Mucosa of descending colon (tissue), 3 donors: ENCODE results near the gene FBXL12. TPM values are rescaled to one million over a fixed set of nuclear protein-coding genes. Genes with fewer than 3 reads are reported as not detected.
"Not testable (repeated sequence)": the region's sequence is repeated elsewhere in the genome, so short reads cannot be mapped to it uniquely, and the experiment has no call there.

Experiments
- ATAC-seq: fragments of 200-7000 bp; cut with Tn5 transposase; one replicate; pipeline ENCODE4 v1.9.1; 2020; ENCODE audit warnings: mild to moderate bottlenecking, moderate library complexity
- DNase-seq, 3 donors: peaks; one replicate each; pipeline ENCODE4 v3.0.0-alpha.2; 2020
- H3K36me3 ChIP-seq: fragments of 200-600 bp; one replicate; pipeline ENCODE4 v1.8.0; 2021; ENCODE audit warnings: low read depth, mild to moderate bottlenecking
- H3K4me1 ChIP-seq: fragments of 200-600 bp; one replicate; pipeline ENCODE4 v1.8.0; 2021; ENCODE audit warnings: low read depth, mild to moderate bottlenecking
- H3K4me3 ChIP-seq: fragments of 200-600 bp; one replicate; pipeline ENCODE4 v1.8.0; 2021; ENCODE audit warnings: mild to moderate bottlenecking
- H3K9me3 ChIP-seq: fragments of 200-600 bp; one replicate; pipeline ENCODE4 v1.8.0; 2021; ENCODE audit warnings: mild to moderate bottlenecking
- CTCF ChIP-seq: fragments of 200-600 bp; IDR thresholded peaks from one replicate; pipeline ENCODE4 v1.8.0; 2022; ENCODE audit warnings: antibody characterized with exemption, mild to moderate bottlenecking
- intact Hi-C, 2 donors: fragments of 100-400 bp; cut with DNase I in 1 of 2; cut with micrococcal nuclease in 1 of 2; formaldehyde crosslinking; loops; one replicate each; pipeline versions ENCODE4 v1.11.0 to v1.11.1; 2022; cut with DNase I, micrococcal nuclease
- total RNA-seq, 3 donors: library from RNA; stranded (reverse); fragmentation: NEBNext Ultra II Directional in 2 of 3; extraction: Animal tissue kit (Norgen Biotek cat#: 25700) in 2 of 3; gene quantifications; one replicate each; pipeline versions ENCODE4 v1.2.1 to v1.2.4, GENCODE V29; 2021 to 2023
- donor health status: DM: no; HTN: no; CAD: no; lungs with moderate emphysema.
- donor health status: DM: no; HTN: no; CAD: no.
- donor health status: DM: no; HTN: yes; CAD: no.

FBXL12 gene
- total RNA-seq, 3 donors from 2014 or later = 25.7 to 36.1 (median 31.3) TPM

- no peak for DNase-seq
- no peak for TF ChIP-seq CTCF
- H3K4me3 ChIP-seq = no peak overlapping the region
- H3K4me1 ChIP-seq = peaks cover 20% of the 10 kb centered on the region
- intact Hi-C loops = no loop called here
- no peak for ATAC-seq
- no peaks in the 10 kb centered on the region for H3K9me3 ChIP-seq
- no peaks in the 10 kb centered on the region for H3K36me3 ChIP-seq
Measured at GRCh38 chr19:9823816-9824215, 4.9 kb upstream of the FBXL12 start.

DNA sequence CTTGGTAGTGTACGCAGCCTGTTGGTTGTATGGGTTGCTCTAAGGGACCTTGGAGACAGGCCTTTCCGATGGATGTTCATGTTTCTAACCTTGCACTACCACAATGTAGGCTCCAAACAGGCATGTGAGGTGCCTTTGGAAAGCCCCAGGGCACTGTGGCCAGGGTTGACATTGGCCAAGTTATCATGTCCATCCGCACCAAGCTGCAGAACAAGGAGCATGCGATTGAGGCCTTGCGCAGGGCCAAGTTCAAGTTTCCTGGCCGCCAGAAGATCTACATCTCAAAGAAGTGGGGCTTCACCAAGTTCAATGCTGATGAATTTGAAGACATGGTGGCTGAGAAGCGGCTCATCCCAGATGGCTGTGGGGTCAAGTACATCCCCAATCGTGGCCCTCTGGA is 1.2 kb upstream of the FBXL12 start:
- peak in 1 of 3 donors; percentile 29 for DNase-seq
- H3K36me3 ChIP-seq, H3K9me3 ChIP-seq, H3K4me3 ChIP-seq, ATAC-seq, intact Hi-C loops: not testable (repeated sequence)
- H3K4me1 ChIP-seq = peaks cover 15% of the 10 kb centered on the region

GRCh38 chr19:9819596-9819909 is 674 bp upstream of the FBXL12 start:
- no peaks in the 10 kb centered on the region for H3K9me3 ChIP-seq
- peak overlapping the region; percentile 9 for H3K4me3 ChIP-seq
- DNase-seq = no peak
- TF ChIP-seq CTCF = no peak
- no peak for ATAC-seq
- intact Hi-C loops = no loop called here
- peaks cover 15% of the 10 kb centered on the region for H3K4me1 ChIP-seq
- no peaks in the 10 kb centered on the region for H3K36me3 ChIP-seq

GRCh38 chr19:9818175-9818733 is 625 bp downstream of the FBXL12 start:
- no peaks in the 10 kb centered on the region for H3K36me3 ChIP-seq
- H3K4me3 ChIP-seq = peak overlapping the region; percentile 94
- no peak for TF ChIP-seq CTCF
- intact Hi-C loops = no loop called here
- DNase-seq (no peak), ATAC-seq (no peak)
- no peaks in the 10 kb centered on the region for H3K9me3 ChIP-seq
- H3K4me1 ChIP-seq = peaks cover 15% of the 10 kb centered on the region

DNA sequence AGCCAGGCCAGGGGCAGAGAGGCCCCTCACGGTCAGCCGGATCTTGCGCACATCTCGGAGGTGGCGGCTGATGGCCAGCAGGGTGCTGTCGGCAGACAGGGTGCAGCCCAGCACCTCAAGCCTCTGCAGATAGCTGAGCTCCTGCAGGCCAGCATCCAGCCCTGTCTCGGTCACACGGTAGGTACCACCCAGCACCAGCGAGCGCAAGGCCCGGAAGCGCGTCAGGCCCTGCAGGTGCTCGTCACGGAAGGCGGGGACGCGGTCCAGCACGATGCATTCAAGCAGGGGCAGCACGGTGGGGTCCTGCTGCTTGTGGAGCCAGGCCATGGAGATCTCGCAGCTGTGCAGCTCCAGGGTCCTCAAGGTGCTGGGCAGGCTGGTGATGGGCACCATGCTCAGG is 7.7 kb downstream of the FBXL12 start:
- intact Hi-C loops = no loop called here
- TF ChIP-seq CTCF = no peak
- Histone ChIP-seq H3K36me3 (peaks cover 11% of the 10 kb centered on the region), H3K9me3 (no peaks in the 10 kb centered on the region), H3K4me3 (no peak overlapping the region), H3K4me1 (peaks cover 2% of the 10 kb centered on the region)
- DNase-seq (no peak), ATAC-seq (peak; percentile 10)

GRCh38 chr19:9808855-9809824 is 9.7 kb downstream of the FBXL12 start:
- no peak for TF ChIP-seq CTCF
- H3K36me3 ChIP-seq = peaks cover 11% of the 10 kb centered on the region
- DNase-seq (no peak), ATAC-seq (peak; percentile 58)
- H3K4me3 ChIP-seq = no peak overlapping the region
- no peaks in the 10 kb centered on the region for H3K9me3 ChIP-seq
- intact Hi-C loops = no loop called here
- peaks cover 2% of the 10 kb centered on the region for H3K4me1 ChIP-seq
